ENCODE data around the gene RABAC1.
"Not testable (repeated sequence)": the region's sequence is repeated elsewhere in the genome, so short reads cannot be mapped to it uniquely, and the experiment has no call there.

The RABAC1 gene

DNA sequence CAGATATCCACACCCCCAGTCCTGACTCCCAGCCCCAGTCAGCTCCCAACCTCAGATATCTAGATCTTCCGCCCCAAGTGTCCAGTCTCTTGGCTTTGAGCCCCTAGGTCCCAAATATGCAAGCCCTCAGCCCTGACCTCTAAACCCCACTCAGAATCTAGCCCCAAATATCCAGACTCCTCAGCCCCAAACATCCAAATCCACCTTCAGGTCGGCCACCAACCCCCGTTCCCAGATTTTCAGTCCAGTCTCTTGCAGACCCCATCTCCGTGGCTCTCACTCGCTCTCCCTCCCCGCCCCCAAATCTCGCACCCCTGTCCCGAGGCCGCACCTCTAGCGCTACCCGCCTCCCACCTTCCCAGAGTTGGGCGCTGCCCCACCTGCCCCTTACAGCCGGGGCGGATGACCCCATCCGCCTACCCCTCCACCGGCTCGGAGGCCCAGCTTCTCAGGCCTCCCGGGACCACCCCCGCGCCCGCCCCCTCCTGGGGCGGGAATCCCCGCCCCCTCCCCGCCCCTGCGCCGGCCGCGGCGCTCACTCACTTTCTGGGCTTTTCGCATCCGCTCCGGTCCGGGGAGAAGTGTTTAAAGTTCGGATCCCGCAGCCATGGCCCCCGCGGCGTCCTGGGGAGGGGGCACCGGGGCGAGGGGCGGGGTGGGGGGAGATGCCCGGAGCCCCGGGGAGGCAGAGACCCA is 31.5 kb downstream of the RABAC1 start:
- DNase-seq, result no peak

DNA sequence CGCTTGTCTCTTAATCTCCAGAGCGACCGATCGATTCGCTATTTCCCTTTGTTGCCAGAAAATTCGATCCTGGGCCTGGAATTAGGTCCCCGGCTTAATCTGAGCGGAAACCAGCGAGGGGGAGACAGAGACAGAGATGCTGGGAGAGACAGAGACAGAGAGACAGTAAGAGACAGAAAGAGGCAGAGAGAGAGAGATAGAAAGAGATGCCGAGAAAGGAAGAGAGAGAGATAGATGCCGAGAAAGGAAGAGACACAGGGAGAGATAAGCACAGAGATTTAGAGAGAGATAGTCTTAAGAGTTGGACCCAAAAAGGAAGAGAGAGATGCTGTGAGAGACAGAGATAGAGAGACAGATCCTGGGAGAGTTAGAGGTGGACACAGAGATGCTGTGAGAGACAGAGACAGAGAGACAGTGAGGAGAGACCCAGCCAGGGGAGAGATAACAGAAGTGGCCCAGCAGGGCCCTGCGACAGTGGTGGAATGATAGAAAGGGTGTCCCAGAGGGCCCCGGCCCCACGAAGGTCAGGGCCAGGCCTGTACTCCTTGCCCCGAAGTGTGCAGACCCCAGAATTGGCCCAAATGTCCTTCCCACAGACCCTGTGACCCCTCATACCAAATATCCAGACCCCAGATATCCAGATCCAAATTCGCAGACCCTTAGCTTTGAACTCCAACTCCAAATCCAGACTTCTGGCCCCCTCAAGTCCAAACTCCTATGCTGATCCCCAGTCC is 32.2 kb downstream of the RABAC1 start:
- DNase-seq, result no peak

DNA sequence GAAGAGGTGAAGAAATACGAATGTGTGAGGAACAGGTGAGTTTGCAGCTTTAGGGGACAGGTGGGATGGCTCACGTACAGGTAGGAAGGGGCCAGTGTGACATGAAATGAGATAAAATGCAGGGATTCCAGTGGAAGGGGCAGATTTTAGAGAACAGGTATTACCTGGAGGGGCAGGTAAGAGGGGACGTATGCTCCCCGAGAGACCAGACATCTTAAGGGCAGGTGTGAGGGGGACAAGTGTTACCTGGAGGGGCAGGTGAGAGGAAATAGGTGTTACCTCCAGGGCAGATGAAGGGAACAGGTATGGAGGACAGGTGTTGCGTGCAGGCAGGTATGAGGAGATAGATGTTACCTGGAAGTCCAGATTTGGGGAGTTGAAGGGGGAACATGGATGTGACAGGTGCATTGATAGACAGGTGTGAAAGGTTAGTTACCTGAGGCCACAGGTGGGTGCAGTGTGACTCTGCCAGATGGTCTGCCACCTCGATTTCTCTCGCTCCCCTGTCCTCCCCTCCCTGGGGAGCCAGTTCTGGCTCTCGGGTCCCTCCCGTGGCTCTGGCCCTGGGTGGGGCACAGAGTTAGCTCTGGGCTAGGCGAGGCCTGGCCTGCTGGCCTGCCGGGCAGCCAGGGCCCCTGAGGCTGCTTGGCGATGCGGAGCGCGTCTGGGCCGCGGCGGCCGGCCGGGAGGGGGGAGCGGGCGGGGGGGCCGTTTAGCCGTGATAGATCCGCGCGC is 32.9 kb downstream of the RABAC1 start:
- DNase-seq, result no peak

DNA sequence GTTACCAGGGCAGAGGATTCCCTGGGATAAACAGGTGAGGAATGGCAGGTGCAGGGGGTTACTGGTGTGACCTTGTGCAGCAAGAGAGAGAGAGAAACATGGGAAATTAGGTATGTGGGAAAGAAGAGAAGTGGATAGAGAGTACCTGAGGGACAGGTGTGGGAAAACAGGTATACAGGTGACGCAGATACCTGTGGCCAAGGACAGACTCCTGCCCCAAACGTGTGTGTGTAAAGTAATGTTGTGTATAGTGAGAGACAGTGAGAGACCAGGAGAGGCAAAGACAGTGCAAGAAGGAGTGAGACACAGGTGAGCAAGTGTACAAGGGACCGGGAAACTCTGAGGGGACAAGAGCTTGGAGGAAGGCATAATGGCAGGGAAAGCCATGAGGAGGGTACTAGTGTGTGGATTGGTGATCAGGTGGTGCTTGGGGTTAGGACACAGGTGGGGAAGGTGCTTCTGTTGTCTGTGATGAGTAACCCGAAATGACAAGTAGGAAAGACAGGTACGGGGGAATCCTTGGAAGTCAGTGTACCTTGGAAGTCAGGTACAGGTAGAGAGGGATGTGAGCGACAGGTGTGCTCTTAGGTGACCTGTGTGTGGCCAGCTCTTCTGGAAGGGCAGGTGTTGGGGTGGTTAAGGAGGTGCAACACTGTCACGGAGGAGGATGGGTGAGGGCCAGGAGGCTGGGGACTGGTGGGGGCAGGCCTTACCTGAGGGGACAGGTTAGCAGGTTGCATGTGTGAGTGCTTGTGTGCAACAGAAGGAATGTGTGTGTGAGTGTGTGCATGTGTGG is 33.7 kb downstream of the RABAC1 start:
- no peak for DNase-seq

DNA sequence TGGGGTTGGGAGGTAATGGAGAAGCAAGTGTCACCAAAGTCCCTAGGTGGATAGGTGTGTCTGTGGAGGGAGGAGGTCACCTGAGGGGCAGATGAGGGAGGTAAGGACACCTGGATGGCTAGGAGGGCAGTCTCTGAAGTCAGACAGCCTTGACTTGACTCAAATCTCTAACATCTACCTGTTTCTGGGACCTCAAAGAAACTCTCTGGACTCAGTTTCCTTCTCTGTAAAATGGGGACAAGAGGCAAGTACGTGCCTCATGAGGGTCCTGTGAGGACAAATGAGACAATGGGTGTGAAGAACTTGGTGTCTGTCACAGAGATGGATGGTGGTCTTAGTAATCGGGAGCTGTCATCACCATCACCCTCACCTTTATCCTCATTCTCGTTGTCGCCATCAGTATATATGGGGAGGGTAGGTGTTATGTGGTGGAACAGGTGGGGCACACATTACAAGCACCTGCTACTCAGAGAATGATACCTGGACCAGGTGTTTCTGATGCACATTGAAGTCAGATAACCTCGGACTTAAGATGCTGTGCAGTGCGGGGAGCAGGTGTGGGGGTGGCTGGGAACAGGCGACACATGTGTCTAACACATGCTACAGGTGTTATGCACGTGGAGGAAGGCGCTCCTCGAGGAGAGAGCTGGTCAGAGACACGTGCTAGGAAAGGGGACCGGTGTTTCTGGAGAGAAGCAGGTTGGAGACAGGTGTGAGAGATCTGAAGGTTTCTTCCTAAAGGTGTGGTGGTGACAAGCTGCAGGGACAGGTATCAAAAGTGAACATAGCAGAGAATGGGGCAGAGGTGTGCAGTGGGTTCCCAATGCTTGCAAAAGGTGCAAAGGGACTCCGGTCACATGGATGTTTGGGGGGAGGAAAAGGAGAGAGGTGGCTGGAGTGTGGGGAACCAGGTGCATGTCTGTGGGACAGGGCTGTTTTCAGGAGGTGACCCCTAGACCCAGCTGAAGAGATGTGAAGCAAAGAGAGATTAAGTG is 34.7 kb downstream of the RABAC1 start:
- no peak for DNase-seq

DNA sequence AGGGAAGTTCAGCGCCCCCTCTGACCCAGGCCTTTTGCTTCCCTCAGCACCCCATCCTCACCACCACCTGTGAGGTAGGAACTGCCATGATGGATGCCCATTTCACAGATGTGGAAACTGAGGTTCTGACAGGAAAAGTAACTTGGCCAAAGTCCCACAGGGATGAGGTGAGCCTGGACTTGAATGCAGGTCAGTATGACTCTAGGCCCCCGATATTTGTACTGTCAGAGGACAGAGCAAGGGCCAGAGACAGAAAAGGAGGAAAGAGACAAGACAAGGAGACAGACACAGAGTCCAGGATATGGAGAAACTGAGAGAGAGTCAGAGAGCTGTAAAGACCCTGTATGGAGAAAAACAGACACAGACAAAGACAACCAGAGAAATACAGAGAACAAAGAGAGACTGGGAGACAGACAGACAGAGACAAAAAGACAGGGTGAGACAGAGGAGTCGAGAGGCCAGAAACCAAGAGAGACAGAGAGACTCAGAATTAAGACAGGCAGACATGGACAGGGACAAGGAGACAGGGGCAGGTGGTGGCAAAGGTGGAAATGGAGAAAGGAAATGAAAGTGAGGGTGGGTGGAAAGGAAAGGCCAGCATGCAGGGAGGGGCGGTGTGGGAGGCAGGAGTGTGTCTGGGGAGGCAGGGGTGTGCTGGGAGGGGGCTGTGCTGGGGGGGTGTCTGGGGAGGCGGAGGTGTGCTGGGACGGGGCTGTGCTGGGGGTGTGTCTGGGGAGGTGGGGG is 35.9 kb downstream of the RABAC1 start:
- DNase-seq, result no peak

DNA sequence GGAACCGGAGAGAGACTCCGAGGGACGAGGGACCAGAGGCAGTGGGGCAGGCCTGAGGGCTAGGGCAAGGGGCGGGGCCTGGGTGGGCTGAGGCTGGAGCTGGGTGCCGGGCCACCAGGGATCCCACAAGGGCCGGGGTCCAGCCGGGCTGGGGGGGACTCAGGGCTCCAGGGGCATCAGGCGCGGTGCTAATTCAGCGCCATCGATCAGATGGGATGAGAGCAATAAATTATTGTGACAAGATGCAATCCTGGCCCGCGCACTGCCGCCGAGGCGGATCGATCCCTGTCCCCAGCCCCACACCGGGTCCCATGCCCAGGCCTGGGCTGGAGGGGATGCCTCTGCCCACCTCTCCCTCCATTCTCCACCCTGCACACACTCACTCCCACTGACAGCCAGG is 36.5 kb downstream of the RABAC1 start:
- no peak for DNase-seq

DNA sequence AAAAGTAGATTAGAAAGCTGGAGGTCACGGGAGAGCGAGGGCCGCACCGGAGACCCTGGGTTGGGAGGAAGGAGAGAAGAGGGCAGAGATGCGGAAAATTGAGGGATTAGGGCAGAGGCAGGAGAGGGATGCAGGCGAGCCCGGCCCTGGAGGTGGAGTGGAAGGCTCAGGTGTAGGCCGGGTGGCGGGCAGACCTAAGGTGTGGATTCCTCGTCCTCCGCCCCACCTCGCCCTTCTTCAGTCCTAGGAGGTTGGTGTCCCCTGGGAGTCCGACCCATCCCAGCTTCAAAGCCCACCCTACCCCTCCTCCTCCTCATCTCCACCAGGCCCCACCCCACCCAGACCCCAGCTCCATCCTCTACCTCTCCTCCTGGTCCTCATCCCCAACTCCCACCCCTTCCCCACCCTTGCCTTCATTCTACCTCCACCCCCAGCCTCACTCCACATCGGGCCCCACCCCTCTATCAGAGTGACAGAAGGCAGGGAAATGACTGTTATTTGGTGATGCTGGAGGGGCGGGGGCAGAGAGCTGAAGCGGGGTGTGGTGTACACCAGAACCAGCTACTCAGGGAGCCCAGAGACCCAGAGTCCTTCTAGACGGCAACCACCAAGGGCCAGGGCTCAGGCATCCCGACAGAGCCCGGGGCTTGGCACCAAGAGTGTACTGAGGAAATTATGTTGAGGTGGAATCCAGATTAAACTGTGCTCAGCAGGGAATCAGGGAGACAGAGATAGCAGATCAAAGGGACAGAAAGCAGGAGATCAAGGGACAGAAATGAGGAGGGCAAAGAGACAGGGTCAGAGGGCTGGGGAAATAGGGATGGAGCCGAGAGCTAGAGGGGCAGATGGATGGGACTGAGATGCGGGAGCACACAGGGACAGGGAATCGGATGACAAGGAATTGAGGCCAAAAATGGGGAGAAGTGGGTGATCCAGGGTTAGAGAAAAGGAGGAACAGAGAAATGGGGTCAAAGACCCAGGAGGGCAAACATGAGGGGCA is 37.2 kb downstream of the RABAC1 start:
- no peak for DNase-seq

DNA sequence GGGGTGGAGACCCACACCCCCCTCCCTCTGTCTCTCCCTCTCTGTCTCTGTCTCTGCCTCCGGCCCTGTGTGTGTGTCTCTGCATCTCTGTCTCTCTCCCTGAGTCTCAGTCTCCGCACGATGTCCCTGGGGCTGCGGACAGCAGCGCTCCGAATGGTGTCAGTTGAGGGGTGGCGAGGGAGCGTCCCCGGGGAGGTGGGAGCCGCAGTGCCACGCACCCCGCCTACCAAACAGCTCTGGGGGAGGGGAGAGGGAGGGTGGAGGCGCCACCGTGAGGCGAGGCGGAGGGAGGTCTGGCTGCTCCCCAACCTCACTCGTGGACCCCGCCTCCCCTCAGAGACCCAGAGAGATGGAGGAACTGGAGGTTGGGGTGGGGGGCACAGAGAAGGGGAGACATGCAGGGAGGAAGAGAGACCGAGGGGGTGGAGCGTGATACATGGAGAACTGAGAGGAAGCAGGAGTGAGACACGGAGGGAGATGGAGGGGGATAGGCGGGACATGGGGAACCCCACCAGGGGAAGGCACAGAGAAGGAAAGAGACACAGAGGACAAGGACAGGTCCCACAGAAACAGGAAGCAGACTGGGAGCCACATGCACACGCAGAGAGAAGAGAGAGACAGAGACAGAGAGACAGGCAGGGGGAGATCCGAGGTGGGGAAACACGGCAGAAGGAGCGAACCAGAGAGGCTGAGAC is 38.1 kb downstream of the RABAC1 start:
- DNase-seq, result no peak

DNA sequence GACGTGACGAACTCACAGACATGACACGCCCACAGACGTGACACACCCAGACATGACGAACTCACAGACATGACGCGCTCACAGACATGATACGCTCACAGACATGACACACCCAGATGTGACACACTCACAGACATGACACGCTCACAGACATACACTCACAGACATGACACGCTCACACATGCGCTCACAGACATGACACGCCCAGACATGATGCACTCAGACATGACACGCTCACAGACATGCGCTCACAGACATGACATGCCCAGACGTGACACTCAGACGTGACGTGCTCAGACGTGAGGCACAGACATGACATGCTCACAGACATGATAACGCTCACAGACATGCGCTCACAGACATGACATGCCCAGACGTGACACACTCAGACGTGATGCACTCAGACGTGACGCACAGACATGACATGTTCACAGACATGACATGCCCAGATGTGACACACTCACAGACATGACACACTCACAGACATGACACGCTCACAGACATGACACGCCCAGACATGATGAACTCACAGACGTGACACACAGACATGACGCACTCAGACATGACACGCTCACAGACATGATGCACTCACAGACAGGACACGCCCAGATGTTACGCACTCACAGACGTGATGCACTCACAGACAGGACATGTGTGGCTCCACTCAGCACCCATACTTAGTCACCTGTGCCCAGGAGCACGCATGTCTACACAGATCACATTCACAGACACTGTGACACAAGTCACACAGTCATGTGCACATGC is 39.0 kb downstream of the RABAC1 start:
- no peak for DNase-seq

DNA sequence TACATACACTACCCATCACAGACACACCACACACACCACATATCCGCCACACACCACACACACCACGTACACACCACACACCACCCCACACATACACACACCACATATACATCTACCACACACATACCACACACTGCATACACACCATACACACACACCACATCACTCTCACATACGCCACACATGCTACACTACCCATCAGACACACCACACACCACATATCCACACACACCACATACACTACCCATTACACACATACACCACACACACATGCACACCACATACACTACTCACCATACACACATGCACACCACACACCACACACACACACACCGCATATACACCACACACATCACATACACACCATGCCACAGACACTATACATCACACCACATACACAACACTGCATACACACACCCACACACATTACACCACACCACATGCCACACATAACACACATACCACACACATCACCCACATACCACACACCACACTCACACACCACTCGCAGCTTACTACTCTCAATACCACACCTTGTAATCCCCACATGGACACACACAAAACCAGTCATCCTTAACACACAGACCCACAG is 40.4 kb downstream of the RABAC1 start:
- DNase-seq, result no peak

DNA sequence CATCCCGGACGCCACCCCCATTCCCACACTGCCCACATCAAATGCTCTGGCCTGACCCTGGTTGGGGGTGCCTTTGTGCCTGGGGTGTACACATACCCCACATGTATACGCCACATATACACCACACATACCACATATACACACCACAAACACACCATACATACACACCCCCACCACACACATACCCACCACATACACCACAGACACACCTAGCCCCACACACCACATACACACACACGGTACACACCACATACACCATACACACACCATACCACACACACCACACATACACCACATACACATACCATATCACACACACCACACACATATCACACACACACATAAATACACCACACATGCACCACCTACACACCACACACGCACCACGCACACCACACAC is 41.0 kb downstream of the RABAC1 start:
- no peak for DNase-seq

DNA sequence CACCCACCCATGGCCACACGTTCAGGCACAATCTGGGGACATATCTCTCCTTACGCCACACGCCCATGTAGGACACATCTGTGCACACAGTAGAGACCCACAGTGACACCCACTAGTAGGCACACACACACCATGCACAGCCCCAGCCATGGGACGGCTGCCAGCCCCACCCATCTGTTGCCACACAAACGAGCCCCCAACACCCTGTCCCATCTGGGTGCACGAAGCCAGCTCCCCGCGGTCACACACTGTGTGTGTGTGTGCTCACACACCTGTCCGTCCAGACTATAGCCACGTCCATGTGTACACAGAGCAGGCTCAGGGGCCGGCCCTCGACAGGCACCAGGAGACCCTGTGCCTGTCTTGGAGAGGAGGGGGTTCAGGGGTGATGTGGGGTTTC is 41.4 kb downstream of the RABAC1 start:
- no peak for DNase-seq

DNA sequence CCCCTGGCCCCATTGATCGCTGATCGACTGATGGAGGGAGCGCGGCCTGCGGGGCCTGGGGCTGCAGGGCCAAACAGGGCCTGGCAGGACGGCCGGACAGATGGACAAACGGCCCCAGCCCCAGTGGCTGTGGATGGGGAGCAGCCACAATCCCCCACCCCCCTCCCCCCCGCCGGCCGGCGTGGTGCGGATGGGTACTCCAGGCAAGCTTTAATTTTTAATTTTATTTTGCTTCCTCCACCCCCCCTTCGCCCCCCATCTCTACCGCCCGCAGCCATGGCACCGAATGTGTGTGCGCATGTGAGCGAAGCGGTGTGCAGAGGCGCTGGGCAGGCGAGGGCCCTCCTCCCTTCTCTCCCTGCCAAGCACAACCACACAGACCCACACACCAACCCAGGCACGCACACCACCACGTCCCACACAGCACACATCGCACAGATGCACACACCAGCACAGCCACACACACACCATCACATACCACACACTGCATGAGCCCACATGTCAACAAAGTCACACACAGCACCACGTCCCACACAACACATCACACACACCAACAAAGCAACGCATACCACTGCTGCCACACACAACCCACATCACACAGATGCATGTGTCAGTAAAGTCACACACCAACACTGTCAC is 43.2 kb downstream of the RABAC1 start:
- DNase-seq, result no peak

DNA sequence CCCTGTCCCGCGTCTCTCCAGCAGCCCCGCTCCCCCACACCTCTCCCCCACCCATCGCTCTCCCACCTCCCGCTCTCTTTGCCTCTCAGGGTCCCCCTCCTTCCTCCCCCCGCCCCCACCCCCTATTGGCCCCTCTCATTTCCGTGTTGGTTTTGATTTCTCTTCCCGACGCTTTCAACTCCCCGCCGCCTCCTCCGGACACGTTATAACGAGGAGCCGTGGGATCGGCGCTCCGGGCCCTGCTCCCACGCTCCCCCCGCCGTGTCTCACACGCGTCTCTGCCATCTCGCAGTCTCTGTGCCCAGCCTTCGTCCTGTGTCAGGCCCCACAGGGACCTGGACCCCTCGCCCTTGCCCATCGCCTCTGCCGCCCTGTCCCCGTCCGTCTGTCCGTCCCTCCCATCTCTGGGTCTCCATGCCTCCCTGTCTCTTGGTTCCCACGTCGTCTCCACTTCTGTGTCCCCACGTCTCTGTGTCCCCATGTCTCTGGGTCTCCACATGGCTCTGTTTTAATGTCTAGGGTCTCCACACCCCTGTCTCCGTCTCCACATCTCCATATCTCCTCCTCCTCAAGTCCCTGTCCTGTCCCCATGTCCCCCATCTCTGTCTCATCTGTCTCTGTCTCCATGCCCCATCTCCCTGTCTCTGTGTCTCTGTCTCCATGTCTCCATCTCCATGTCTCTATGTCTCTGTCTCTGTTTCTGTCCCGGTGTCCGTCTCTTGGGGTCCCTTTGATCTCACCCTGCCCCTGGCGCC is 43.9 kb downstream of the RABAC1 start:
- DNase-seq, result no peak

DNA sequence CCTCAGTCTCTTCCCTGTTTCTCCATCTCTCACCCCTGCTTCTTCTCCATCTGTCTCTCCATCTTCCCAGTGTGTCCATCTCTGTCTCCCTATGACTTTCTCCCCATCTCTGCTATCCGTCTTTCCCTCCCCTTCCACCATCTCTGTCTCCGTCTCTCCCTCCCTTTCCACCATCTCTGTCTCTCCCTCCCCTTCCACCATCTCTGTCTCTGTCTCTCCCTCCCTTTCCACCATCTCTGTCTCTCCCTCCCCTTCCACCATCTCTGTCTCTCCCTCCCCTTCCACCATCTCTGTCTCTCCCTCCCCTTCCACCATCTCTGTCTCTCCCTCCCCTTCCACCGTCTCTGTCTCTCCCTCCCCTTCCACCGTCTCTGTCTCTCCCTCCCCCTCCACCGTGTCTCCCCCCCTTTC is 44.7 kb downstream of the RABAC1 start:
- not testable (repeated sequence) for DNase-seq
